SK-N-SH (cell line): Measurements from ENCODE around the gene DCAF6.

ENCODE experiments used
- CHD2 ChIP-seq: fragments of 150-350 bp; IDR thresholded peaks from 2 replicates; pipeline ENCODE4 v1.6.1; 2018; ENCODE audit warnings: low read length; ENCODE audit not compliant: partially characterized antibody
- ELF1 ChIP-seq: IDR thresholded peaks from 2 replicates; pipeline ENCODE4 v1.4.0; 2012
- EP300 ChIP-seq, 2 experiments: IDR thresholded peaks; 2 replicates each; pipeline versions ENCODE4 v1.4.0 to v1.6.1; 2012; ENCODE audit warnings: borderline replicate concordance in 1 of 2, low read depth in 1 of 2, low read length in 1 of 2
- NRF1 ChIP-seq: IDR thresholded peaks from 2 replicates; pipeline ENCODE4 v1.6.1; 2012; ENCODE audit warnings: low read depth, mild to moderate bottlenecking, low read length
- RAD21 ChIP-seq: IDR thresholded peaks from 2 replicates; pipeline ENCODE4 v1.6.1; 2012; ENCODE audit warnings: mild to moderate bottlenecking, low read length
- RCOR1 ChIP-seq: fragments of 150-350 bp; IDR thresholded peaks from 2 replicates; pipeline ENCODE4 v1.6.1; 2017; ENCODE audit warnings: antibody characterized with exemption, low read length
- RFX5 ChIP-seq: IDR thresholded peaks from 2 replicates; pipeline ENCODE4 v1.6.1; 2012; ENCODE audit warnings: mild to moderate bottlenecking, improper control_type of control experiment, low read length
- TAF1 ChIP-seq: IDR thresholded peaks from 2 replicates; pipeline ENCODE4 v1.6.1; 2012; ENCODE audit warnings: low read depth, mild to moderate bottlenecking, low read length, moderate library complexity, borderline replicate concordance
- TF ChIP-seq, protein P1 (sequence below): fragments of 200-600 bp; sonication (generic); IDR thresholded peaks from 2 replicates; pipeline ENCODE4 v1.6.1; 2017; ENCODE audit warnings: antibody characterized with exemption, mild to moderate bottlenecking, moderate library complexity
- TF ChIP-seq, protein P2 (sequence below): IDR thresholded peaks from 2 replicates; pipeline ENCODE4 v1.4.0; 2012; ENCODE audit warnings: low read depth, borderline replicate concordance
- TF ChIP-seq, protein P3 (sequence below): fragments of 150-350 bp; IDR thresholded peaks from 2 replicates; pipeline ENCODE4 v1.6.1; 2016; ENCODE audit warnings: mild to moderate bottlenecking, low read depth, low read length
- TF ChIP-seq, protein P4 (sequence below): IDR thresholded peaks from 2 replicates; pipeline ENCODE4; 2012

DNA sequence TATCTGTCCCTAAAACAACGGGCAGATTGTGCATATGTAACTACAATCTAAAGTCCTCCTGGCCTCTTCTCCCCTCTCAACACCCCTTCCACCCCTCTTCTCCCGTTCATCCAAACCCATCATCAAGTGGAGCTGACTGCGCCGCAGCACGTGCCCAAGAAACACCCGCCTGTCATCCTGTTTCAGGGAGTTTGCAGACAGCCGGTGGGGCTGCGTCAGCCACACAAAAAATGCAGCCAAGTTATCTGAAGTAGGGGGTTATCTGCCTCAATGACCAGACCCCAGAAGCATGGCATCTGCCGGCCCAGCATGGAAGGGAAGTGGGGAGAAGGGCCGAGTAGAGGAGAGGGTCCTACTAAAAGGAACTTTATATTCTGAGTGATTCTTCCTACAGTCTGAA lies 151.2 kb downstream of the DCAF6 start:
- TF ChIP-seq RCOR1 (no peak), TAF1 (no peak), ELF1 (no peak), NRF1 (no peak), RAD21 (no peak), CHD2 (no peak), EP300 (IDR thresholded peaks at IDR 0.05; ENCODE audit: borderline replicate concordance in 1 of 2, low read depth in 1 of 2, low read length in 1 of 2) (no peak), RFX5 (no peak)
- TF ChIP-seq, protein P1, sequence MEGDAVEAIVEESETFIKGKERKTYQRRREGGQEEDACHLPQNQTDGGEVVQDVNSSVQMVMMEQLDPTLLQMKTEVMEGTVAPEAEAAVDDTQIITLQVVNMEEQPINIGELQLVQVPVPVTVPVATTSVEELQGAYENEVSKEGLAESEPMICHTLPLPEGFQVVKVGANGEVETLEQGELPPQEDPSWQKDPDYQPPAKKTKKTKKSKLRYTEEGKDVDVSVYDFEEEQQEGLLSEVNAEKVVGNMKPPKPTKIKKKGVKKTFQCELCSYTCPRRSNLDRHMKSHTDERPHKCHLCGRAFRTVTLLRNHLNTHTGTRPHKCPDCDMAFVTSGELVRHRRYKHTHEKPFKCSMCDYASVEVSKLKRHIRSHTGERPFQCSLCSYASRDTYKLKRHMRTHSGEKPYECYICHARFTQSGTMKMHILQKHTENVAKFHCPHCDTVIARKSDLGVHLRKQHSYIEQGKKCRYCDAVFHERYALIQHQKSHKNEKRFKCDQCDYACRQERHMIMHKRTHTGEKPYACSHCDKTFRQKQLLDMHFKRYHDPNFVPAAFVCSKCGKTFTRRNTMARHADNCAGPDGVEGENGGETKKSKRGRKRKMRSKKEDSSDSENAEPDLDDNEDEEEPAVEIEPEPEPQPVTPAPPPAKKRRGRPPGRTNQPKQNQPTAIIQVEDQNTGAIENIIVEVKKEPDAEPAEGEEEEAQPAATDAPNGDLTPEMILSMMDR: no peak
- TF ChIP-seq, protein P2, sequence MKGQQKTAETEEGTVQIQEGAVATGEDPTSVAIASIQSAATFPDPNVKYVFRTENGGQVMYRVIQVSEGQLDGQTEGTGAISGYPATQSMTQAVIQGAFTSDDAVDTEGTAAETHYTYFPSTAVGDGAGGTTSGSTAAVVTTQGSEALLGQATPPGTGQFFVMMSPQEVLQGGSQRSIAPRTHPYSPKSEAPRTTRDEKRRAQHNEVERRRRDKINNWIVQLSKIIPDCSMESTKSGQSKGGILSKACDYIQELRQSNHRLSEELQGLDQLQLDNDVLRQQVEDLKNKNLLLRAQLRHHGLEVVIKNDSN: no peak
- TF ChIP-seq, protein P3, sequence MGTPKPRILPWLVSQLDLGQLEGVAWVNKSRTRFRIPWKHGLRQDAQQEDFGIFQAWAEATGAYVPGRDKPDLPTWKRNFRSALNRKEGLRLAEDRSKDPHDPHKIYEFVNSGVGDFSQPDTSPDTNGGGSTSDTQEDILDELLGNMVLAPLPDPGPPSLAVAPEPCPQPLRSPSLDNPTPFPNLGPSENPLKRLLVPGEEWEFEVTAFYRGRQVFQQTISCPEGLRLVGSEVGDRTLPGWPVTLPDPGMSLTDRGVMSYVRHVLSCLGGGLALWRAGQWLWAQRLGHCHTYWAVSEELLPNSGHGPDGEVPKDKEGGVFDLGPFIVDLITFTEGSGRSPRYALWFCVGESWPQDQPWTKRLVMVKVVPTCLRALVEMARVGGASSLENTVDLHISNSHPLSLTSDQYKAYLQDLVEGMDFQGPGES: no peak
- TF ChIP-seq, protein P4, sequence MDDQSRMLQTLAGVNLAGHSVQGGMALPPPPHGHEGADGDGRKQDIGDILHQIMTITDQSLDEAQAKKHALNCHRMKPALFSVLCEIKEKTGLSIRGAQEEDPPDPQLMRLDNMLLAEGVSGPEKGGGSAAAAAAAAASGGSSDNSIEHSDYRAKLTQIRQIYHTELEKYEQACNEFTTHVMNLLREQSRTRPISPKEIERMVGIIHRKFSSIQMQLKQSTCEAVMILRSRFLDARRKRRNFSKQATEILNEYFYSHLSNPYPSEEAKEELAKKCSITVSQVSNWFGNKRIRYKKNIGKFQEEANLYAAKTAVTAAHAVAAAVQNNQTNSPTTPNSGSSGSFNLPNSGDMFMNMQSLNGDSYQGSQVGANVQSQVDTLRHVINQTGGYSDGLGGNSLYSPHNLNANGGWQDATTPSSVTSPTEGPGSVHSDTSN: no peak
